Activated T-cell treated with anti-CD3 and anti-CD28 coated beads, Interleukin-2, amount 50 U/mL, for 1 hour (primary cell): ENCODE results near the gene SLC13A3.

Experiments used
- DNase-seq: peaks from one replicate; pipeline ENCODE4 v3.0.0-alpha.2; 2020

The SLC13A3 gene

GRCh38 chr20:46552460-46553420, 98.5 kb downstream of the SLC13A3 start:
- no peak for DNase-seq

GRCh38 chr20:46551522-46552381, 99.5 kb downstream of the SLC13A3 start:
- no peak for DNase-seq

GRCh38 chr20:46550461-46550860, 100.8 kb downstream of the SLC13A3 start, which contains the start of gene OCSTAMP:
TSS of gene OCSTAMP (minus strand) at chr20:46550654. CDS start at chr20:46550560, 94 bp downstream.
- DNase-seq: no peak

DNA sequence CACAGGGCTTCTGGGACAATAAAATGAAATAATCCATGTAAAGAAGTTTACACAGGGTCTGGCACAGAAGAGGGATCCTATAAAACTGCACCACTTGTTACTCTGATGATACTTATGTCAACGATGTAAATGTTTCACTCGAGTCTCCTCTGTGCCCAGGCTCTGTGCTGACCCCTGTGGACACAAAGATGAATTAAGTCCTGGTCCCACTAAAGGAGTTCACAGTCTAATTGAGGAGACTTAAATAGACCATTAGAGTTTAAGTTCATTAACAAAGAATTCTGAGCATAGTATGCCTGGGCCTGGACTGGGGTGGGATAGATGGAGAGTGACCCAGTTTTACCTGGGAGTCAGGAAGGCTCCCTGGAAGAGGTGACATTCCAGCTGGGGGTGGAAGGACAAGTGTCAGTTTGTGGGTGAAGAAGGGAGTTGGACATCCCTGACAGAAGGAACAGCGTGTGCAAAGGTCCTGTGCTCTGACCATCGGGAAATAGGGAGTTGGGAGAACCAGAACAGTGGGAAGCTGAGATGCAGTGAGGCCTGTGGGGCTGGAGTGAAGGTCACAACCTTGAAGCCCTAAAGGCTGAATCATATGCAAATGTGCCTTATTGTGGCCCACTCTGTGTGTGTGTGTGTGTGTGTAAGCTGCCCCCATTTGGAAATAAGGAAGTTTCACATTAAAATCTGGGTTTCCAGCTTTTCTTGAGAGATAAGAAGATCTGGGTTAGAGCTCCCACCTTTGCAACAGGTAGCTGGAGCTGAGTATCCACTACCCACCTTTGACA, 101.9 kb downstream of the SLC13A3 start:
- DNase-seq: no peak

GRCh38 chr20:46548688-46549087, 102.6 kb downstream of the SLC13A3 start:
- no peak for DNase-seq

GRCh38 chr20:46547995-46548394, 103.3 kb downstream of the SLC13A3 start:
- no peak for DNase-seq

DNA sequence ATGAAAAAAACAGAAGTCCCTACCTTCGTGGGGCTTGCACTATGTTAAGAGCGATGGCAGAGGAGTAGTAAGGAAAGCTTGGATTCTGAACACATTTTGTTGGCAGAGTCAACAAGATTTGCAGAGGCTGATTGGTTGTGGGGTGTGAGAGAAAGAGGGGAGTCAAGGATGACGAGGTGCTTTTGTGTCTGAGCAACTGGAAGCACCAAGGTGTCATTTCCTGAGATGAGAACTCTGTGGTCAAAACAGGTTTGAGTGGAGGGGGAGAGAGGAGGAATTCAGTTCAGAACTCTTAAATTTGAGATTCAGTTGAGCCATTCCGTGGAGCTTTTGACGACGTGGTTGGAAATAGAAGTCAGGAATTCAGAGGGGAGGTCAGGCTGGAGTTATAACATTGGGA, 104.3 kb downstream of the SLC13A3 start:
- DNase-seq: no peak

GRCh38 chr20:46546298-46546697, 105.0 kb downstream of the SLC13A3 start:
- DNase-seq: no peak

DNA sequence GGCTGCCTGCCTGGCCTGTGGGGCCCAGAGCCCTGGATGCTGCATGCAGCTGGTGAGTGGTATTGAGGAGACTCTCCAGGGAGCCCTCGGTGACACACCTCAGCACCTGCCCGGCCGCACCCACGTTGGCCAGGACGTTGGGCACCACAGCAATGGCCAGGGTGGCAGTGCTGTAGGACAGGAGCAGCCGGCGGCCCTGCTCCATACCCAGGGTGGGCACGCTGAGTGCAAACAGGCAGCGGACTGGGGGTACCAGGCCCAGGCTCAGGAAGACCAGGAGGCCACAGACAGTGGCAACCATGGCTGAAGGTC, 105.5 kb downstream of the SLC13A3 start:
- DNase-seq: no peak

DNA sequence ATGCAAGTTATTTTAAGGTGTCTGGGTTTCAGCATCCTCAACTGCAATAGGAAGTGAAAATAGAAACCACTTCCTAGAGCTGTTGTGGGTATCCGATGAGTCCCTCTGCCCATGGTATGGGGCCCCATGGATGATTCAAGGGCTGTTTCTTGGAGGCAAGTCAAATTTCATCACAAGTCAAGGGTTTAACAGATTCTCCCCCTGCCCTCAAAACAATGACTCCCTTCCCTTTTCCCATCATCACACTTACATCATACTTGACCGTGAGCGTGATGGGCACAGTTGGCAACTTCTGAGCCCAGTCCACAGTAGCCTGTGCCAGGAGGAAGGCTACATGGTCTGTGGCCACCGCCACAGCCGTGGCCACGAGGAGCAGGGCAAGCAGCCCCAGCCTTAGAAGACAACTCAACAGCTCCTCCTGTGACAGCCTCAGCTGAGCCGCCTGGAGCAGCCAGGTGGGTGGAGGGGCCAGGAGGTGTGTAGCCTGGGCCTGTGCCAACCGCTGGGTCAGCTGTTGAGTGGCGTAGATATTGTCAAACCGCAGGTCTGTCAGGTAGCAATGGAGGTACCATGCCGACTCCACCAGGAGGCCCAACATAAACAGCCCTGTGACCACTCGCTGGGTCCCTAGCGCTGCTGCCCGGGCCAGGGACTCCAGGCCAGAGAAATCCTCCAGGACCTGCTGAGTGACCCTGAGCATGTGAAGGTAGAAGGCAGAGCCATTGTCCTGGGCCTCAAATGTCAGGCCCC, 106.0 kb downstream of the SLC13A3 start:
- no peak for DNase-seq

GRCh38 chr20:46544576-46544975, 106.7 kb downstream of the SLC13A3 start:
- no peak for DNase-seq

DNA sequence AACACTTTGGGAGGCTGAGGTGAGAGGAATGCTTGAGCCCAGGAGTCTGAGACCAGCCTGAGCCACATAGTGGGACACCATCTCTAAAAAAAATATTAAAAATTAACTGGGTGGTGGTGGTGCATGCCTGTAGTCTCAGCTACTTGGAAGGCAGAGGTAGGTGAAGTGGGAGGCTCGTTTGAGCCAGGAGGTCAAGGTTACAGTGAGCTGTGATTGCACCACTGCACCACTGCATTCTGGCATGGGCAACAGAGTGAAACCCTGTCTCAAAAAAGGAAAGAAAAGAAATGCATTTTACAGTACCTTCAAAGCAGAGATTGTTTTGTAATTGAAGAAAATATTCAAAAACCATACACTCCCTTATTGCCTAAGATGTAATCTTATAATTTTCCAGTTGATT, 107.3 kb downstream of the SLC13A3 start:
- no peak for DNase-seq

- no peak for DNase-seq
Measured at GRCh38 chr20:46543033-46543432, 108.2 kb downstream of the SLC13A3 start.

DNA sequence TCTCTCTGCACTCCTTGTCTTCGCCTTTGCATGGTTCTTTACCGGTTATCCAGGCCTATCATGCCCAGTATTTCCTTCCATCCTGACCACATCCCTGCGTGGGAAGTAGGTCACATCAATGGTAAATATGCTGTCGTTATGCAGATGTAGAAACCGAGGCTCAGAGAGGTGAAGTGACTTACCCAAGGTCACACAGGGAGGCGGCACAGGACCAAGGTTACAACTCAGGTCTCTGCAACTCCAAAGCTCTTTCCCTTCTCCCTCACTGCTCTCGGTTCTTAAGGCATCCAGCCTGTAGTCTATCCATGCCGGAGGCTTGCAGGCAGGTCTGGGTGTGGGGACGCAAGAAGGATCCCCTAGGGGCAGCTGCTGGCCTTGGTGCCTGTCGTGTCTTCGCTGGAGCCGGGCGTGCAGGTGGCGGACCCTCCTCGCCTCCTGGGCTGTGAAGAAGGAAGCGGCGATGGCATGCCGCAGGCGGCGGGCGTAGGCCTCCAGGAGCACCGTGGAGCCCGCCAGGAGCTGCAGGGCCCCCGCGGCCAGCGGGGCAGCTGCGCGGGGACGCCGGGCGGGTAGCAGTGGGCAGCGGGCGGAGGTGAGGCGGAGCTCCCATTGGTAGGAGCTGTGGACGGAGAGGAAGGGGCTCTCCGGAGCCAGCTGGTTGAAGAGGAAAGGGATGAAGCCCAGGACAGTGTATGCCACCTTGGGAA, 109.9 kb downstream of the SLC13A3 start:
- DNase-seq: no peak

- DNase-seq: no peak
Measured at GRCh38 chr20:46539113-46539512, 112.1 kb downstream of the SLC13A3 start.

- no peak for DNase-seq
Measured at GRCh38 chr20:46530640-46531039, 120.6 kb downstream of the SLC13A3 start.

DNA sequence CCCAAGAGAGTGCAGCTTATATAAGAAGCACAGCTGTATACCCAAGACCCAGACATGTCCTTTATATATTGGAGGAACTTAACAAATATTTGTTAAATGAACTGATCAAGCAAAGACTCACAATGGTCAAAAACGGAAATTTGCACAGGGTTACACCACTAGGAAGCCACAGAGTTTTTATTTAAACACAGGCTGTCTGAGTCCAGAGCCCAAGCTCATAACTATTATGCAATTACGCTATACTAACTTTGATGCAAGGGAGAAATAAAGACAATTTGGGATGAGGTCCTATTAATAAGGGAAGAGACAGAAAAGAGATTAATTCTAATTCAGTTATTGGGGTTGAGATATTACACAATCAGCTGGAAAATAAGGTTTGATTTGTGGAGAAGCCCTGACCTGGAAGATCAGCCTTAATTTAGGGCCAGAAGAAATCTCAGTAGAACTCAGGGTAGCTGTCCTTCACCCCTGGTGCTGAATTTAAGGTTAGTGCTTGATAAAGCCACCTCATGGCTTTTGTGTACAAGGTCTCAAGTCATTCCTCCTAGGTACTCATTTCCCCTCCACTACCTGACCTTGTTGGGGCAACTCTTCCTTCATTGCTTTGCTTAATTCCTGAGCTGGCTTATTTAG, 127.4 kb downstream of the SLC13A3 start:
- no peak for DNase-seq

- DNase-seq: no peak
Measured at GRCh38 chr20:46523108-46523507, 128.2 kb downstream of the SLC13A3 start.

DNA sequence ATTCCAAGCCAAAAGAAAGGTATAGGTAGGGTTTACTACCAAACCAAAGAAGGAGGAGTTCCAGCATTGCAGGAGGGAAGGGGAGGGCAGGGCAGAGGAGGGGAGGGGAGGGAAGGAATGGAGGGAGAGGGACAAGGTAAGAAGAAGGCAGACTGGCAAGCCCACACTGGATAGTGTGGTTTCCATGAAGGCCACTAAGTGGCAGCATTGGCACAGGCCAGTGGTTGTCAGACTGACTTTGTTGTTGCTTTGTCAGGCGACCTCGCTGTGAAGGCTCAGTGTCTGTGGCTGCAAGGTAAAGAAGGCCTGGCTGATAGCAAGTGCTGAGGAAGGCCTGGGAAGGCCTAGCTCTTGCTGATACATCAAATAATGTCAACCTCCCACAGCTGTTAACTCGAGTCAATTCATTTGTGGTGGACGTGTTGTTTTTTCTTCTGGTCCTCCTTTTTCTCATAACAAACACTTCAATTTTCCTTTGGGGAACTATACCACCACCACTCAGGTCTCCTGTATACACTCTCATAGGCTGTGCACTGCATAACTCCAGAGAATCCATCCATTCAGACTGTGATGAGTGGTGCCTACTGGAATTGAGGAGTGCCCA, 130.2 kb downstream of the SLC13A3 start:
- peak; percentile 34 for DNase-seq

DNA sequence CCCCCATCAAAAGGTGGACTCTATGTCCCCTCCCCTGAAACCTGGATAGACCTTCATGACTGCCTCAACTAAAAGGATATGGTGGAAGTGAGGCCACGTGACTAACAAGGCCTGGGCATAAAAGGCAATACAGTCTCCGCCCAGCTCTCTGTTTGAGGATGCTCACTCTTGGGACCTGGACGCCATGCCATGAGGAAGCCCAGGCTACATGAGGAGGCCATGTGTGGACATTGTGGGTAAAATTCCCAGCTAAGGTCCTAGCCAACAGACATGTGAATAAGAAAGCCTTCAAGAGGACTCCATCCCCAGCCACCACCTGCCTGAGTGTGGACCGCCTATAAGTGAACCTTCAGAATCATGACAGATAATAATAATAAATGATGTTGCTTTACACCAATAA, 130.7 kb downstream of the SLC13A3 start:
- no peak for DNase-seq
